ENCODE measurements around the gene PAX3.

The PAX3 gene

GRCh38 chr2:222269132-222269531 lies 29.7 kb downstream of the PAX3 start:
- no peaks in the 10 kb centered on the region for H3K36me3 ChIP-seq (replicated peaks; ENCODE audit: low read depth, low read length)
- H3K79me2 ChIP-seq (ENCODE audit: low read length): no peaks in the 10 kb centered on the region
- H3K9ac ChIP-seq (ENCODE audit: low read length): no peak overlapping the region
- H3K9me3 ChIP-seq (ENCODE audit: insufficient read depth, low read length): no peaks in the 10 kb centered on the region
- no peak overlapping the region for H2AFZ ChIP-seq (ENCODE audit: low read depth, low read length)
- peaks cover 5% of the 10 kb centered on the region; the same call in 1 of the 2 replicates for H3K27me3 ChIP-seq (ENCODE audit: low read depth, low read length)
- H3K4me3 ChIP-seq (ENCODE audit: low read length): no peak overlapping the region
- no peaks in the 10 kb centered on the region for H3K4me1 ChIP-seq (ENCODE audit: low read length)
- no peak overlapping the region for H3K4me2 ChIP-seq (ENCODE audit: low read length)
- TF ChIP-seq, protein P1, sequence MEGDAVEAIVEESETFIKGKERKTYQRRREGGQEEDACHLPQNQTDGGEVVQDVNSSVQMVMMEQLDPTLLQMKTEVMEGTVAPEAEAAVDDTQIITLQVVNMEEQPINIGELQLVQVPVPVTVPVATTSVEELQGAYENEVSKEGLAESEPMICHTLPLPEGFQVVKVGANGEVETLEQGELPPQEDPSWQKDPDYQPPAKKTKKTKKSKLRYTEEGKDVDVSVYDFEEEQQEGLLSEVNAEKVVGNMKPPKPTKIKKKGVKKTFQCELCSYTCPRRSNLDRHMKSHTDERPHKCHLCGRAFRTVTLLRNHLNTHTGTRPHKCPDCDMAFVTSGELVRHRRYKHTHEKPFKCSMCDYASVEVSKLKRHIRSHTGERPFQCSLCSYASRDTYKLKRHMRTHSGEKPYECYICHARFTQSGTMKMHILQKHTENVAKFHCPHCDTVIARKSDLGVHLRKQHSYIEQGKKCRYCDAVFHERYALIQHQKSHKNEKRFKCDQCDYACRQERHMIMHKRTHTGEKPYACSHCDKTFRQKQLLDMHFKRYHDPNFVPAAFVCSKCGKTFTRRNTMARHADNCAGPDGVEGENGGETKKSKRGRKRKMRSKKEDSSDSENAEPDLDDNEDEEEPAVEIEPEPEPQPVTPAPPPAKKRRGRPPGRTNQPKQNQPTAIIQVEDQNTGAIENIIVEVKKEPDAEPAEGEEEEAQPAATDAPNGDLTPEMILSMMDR (IDR thresholded peaks at IDR 0.05; ENCODE audit: low read depth, low read length): no peak
- TF ChIP-seq EZH2phosphoT487 (IDR thresholded peaks at IDR 0.05; ENCODE audit: low read depth): no peak
- H4K20me1 ChIP-seq (ENCODE audit: insufficient read depth, low read length): no peaks in the 10 kb centered on the region
- H3K27ac ChIP-seq (ENCODE audit: low read length): no peak overlapping the region

DNA sequence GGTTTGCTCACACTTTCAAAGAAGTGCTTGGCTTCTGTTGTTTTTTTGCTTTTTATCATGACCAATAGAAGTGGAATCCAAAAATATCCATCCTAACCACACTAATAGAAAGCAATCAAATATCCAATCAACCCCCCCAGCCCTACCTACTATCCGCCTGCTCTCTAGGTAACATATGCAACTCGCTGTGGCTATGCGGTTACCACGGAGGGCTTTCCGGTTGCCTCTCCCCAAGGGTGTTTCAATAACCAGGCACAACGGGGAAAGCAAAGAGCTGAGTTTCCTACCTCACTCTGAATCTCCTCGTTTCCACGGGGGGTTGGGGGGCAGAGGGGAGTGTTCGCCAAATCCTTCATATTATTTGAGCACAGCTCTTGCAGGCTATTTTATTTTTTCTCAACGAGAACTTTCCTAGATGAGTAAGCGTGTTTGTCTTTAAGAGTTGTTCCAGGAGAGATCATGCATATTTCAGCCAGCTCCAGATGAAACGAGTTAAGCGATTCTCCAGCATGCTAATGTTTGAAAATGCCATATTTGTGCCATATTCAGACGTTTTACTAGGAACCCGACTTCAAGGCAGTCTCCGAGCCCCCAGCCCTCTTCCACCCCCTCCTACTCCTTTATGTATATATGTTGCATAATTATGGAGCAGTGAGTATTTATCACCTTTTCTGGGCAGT lies 30.3 kb downstream of the PAX3 start:
- Histone ChIP-seq H2AFZ (ENCODE audit: low read depth, low read length) (no peak overlapping the region), H3K9me3 (ENCODE audit: insufficient read depth, low read length) (no peaks in the 10 kb centered on the region), H3K4me1 (ENCODE audit: low read length) (no peaks in the 10 kb centered on the region), H3K4me2 (ENCODE audit: low read length) (no peak overlapping the region), H3K27me3 (ENCODE audit: low read depth, low read length) (peaks cover 5% of the 10 kb centered on the region; the same call in 1 of the 2 replicates), H3K36me3 (replicated peaks; ENCODE audit: low read depth, low read length) (no peaks in the 10 kb centered on the region), H3K4me3 (ENCODE audit: low read length) (no peak overlapping the region), H4K20me1 (ENCODE audit: insufficient read depth, low read length) (no peaks in the 10 kb centered on the region), H3K27ac (ENCODE audit: low read length) (no peak overlapping the region), H3K79me2 (ENCODE audit: low read length) (no peaks in the 10 kb centered on the region), H3K9ac (ENCODE audit: low read length) (no peak overlapping the region)
- TF ChIP-seq, protein P1 (IDR thresholded peaks at IDR 0.05; ENCODE audit: low read depth, low read length): no peak
- TF ChIP-seq EZH2phosphoT487 (IDR thresholded peaks at IDR 0.05; ENCODE audit: low read depth): no peak

DNA sequence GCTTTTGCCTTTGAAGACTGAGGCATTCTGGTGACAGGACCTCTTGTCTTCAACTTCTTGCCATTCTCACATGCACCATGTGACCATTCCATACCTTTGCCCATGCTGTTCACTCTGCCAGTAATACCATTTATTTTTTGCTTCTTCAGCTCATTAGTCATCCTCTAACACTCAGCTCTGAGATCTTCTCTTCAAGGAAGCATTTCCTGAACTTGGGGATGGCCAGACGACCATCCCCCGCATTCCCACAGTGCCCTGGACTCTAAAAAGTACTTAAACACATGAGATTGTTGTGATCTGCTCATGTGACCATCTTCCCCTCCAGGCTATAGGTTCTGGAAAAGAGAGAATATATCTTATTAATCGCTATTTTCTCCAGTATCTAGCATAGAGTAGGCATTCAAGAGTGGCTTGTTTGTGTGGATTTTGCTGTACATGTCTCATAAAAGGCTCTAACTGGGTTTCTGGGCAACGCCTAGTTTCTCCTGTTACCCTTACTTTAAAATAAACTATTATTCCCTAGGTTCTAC lies 33.9 kb downstream of the PAX3 start:
- no peak overlapping the region for H3K9ac ChIP-seq (ENCODE audit: low read length)
- H3K4me3 ChIP-seq (ENCODE audit: low read length): no peak overlapping the region
- no peaks in the 10 kb centered on the region for H3K9me3 ChIP-seq (ENCODE audit: insufficient read depth, low read length)
- no peaks in the 10 kb centered on the region for H3K27me3 ChIP-seq (ENCODE audit: low read depth, low read length)
- no peak for TF ChIP-seq EZH2phosphoT487 (IDR thresholded peaks at IDR 0.05; ENCODE audit: low read depth)
- TF ChIP-seq, protein P1 (IDR thresholded peaks at IDR 0.05; ENCODE audit: low read depth, low read length): no peak
- no peak overlapping the region for H3K4me2 ChIP-seq (ENCODE audit: low read length)
- no peaks in the 10 kb centered on the region for H3K4me1 ChIP-seq (ENCODE audit: low read length)
- no peak overlapping the region for H3K27ac ChIP-seq (ENCODE audit: low read length)
- H3K79me2 ChIP-seq (ENCODE audit: low read length): no peaks in the 10 kb centered on the region
- H3K36me3 ChIP-seq (replicated peaks; ENCODE audit: low read depth, low read length): no peaks in the 10 kb centered on the region
- no peak overlapping the region for H2AFZ ChIP-seq (ENCODE audit: low read depth, low read length)
- no peaks in the 10 kb centered on the region for H4K20me1 ChIP-seq (ENCODE audit: insufficient read depth, low read length)

- Histone ChIP-seq H3K36me3 (replicated peaks; ENCODE audit: low read depth, low read length) (no peaks in the 10 kb centered on the region), H3K27ac (ENCODE audit: low read length) (no peak overlapping the region), H3K4me3 (ENCODE audit: low read length) (no peak overlapping the region), H3K4me2 (ENCODE audit: low read length) (no peak overlapping the region), H3K27me3 (ENCODE audit: low read depth, low read length) (no peaks in the 10 kb centered on the region), H3K9ac (ENCODE audit: low read length) (no peak overlapping the region), H3K4me1 (ENCODE audit: low read length) (no peaks in the 10 kb centered on the region), H3K9me3 (ENCODE audit: insufficient read depth, low read length) (no peaks in the 10 kb centered on the region), H4K20me1 (ENCODE audit: insufficient read depth, low read length) (no peaks in the 10 kb centered on the region), H2AFZ (ENCODE audit: low read depth, low read length) (no peak overlapping the region), H3K79me2 (ENCODE audit: low read length) (no peaks in the 10 kb centered on the region)
- no peak for TF ChIP-seq EZH2phosphoT487 (IDR thresholded peaks at IDR 0.05; ENCODE audit: low read depth)
- TF ChIP-seq, protein P1 (IDR thresholded peaks at IDR 0.05; ENCODE audit: low read depth, low read length): no peak
These were observed 37.3 kb downstream of the PAX3 start for GRCh38 chr2:222261504-222261903.

Data from OCI-LY3 (cell line).